PFSK-1 (cell line): ENCODE data around the gene TUT1.

ENCODE experiments used
- POLR2AphosphoS5 ChIP-seq: IDR thresholded peaks from 2 replicates; pipeline ENCODE4 v1.6.1; 2012; ENCODE audit warnings: low read depth, mild to moderate bottlenecking, control low read depth, low read length, moderate library complexity
- SIN3A ChIP-seq: IDR thresholded peaks from 2 replicates; pipeline ENCODE4 v1.6.1; 2012; ENCODE audit warnings: mild to moderate bottlenecking, low read length, moderate library complexity, borderline replicate concordance; ENCODE audit not compliant: insufficient read depth
- TF ChIP-seq, protein P1 (sequence below), 2 experiments: IDR thresholded peaks; 2 replicates each; pipeline versions ENCODE4 v1.6.1 to v1.8.0; 2011 to 2012; ENCODE audit warnings: low read depth in 2 of 2, low read length in 2 of 2, control low read depth in 1 of 2, inconsistent platforms in 1 of 2, mild to moderate bottlenecking in 1 of 2, moderate library complexity in 1 of 2; ENCODE audit not compliant: insufficient read depth in 1 of 2

DNA sequence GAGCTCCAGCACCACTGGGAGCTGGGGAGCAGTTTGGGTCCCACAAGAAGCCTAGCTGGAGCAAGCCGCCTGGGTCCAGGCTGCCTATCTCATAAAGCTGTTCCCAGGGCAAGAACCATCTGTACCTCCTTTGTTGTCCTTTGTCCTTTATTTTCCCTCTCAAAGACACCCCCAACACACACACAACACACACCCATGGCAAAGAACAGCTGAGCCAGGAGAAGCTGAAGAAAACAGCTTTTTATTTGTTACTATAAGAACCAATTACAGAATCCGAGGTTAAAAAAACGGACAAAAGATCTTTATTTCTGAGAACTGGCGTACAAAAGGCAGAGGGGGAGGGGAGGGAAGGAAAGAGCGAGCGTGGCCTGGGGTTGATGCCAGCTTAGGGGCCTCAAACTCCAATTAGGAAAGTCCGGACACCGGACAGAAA is 1.7 kb upstream of the TUT1 start:
- no peak for TF ChIP-seq POLR2AphosphoS5
- TF ChIP-seq, protein P1, sequence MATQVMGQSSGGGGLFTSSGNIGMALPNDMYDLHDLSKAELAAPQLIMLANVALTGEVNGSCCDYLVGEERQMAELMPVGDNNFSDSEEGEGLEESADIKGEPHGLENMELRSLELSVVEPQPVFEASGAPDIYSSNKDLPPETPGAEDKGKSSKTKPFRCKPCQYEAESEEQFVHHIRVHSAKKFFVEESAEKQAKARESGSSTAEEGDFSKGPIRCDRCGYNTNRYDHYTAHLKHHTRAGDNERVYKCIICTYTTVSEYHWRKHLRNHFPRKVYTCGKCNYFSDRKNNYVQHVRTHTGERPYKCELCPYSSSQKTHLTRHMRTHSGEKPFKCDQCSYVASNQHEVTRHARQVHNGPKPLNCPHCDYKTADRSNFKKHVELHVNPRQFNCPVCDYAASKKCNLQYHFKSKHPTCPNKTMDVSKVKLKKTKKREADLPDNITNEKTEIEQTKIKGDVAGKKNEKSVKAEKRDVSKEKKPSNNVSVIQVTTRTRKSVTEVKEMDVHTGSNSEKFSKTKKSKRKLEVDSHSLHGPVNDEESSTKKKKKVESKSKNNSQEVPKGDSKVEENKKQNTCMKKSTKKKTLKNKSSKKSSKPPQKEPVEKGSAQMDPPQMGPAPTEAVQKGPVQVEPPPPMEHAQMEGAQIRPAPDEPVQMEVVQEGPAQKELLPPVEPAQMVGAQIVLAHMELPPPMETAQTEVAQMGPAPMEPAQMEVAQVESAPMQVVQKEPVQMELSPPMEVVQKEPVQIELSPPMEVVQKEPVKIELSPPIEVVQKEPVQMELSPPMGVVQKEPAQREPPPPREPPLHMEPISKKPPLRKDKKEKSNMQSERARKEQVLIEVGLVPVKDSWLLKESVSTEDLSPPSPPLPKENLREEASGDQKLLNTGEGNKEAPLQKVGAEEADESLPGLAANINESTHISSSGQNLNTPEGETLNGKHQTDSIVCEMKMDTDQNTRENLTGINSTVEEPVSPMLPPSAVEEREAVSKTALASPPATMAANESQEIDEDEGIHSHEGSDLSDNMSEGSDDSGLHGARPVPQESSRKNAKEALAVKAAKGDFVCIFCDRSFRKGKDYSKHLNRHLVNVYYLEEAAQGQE (IDR thresholded peaks at IDR 0.05; ENCODE audit: insufficient read depth in 1 of 2, low read depth in 2 of 2, low read length in 2 of 2), result no peak
- TF ChIP-seq SIN3A, result no peak
